Measurements from ENCODE around the gene PIP5KL1. TPM values are rescaled to one million over a fixed set of nuclear protein-coding genes. Genes with fewer than 3 reads are reported as not detected.

Gene PIP5KL1
- total RNA-seq, 3 donors from 2014 or later: 0.58 to 1.9 (median 1.1) TPM

DNA sequence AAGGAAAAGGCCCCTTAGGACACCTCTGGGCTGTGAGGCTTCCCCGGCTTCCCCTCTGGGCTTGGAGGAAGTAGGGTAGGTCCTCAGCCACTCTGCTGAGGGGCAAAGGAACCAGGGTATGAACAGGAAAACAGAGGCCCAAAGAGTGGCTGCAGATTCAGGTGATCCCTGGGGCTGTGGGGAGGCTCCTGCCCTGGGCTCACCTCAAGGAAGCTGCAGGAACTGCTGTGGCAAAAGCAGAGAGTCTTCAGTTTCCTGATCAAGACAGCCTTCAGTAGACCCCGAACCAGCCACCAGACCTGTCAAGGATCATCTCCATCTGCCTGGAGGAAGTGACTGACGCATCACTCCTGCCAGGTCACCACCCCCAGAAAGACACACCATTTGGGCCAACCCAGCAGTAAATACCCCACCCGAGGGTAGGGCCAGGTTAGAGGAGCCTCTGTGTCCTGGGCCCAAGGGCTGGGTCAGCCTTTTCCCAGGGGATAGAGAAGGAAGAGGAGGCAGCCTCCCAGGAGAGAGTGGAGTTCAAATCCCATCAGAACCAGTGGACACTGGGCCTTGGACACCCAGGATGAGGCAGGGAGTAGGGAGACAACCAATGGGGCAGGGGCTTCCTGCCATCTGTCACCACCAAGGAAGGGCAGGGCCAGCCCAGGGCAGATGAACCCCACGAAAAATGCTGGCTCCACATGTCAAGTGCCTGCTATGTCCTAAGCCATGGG lies 25.4 kb downstream of the PIP5KL1 start:
- DNase-seq (peak; percentile 80 to 86 (median 84)), ATAC-seq (peak; percentile 80)
- Histone ChIP-seq H3K36me3 (ENCODE audit: low read depth) (no peaks in the 10 kb centered on the region), H3K4me1 (ENCODE audit: low read depth) (peaks cover 64% of the 10 kb centered on the region), H3K4me3 (no peak overlapping the region), H3K9me3 (no peaks in the 10 kb centered on the region)
- TF ChIP-seq, protein P1, sequence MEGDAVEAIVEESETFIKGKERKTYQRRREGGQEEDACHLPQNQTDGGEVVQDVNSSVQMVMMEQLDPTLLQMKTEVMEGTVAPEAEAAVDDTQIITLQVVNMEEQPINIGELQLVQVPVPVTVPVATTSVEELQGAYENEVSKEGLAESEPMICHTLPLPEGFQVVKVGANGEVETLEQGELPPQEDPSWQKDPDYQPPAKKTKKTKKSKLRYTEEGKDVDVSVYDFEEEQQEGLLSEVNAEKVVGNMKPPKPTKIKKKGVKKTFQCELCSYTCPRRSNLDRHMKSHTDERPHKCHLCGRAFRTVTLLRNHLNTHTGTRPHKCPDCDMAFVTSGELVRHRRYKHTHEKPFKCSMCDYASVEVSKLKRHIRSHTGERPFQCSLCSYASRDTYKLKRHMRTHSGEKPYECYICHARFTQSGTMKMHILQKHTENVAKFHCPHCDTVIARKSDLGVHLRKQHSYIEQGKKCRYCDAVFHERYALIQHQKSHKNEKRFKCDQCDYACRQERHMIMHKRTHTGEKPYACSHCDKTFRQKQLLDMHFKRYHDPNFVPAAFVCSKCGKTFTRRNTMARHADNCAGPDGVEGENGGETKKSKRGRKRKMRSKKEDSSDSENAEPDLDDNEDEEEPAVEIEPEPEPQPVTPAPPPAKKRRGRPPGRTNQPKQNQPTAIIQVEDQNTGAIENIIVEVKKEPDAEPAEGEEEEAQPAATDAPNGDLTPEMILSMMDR (IDR thresholded peaks at IDR 0.05): no peak
- intact Hi-C loops (cut with DNase I, micrococcal nuclease): no loop called here

DNA sequence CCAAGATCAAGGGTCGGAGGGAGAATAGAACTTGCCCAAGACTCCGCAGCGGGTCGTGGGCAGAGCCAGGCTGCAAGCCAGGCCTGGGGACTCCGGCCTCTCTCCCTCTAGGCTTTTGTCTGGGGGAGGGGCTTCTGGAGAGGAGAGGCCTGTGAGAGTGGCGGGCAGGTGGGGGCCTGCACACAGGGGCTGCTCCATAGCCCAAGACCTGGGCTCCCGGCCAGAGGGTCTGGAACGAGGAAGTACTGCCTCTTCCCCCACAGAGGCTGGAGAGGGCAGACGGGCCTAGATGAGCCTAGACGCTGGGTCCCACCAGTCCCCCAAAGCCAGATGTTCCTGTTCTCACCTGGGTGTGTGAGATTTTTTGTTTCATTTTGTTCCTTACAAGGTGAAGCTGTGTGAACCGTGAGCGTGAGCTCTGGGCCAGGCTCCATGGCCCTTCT lies 26.0 kb downstream of the PIP5KL1 start:
- Histone ChIP-seq H3K4me1 (ENCODE audit: low read depth) (peaks cover 69% of the 10 kb centered on the region), H3K9me3 (no peaks in the 10 kb centered on the region), H3K36me3 (ENCODE audit: low read depth) (no peaks in the 10 kb centered on the region), H3K4me3 (no peak overlapping the region)
- ATAC-seq: peak; percentile 3
- TF ChIP-seq, protein P1 (IDR thresholded peaks at IDR 0.05): no peak
- DNase-seq: peak in 1 of 3 donors; percentile 66
- intact Hi-C loops (cut with DNase I, micrococcal nuclease): no loop called here

DNA sequence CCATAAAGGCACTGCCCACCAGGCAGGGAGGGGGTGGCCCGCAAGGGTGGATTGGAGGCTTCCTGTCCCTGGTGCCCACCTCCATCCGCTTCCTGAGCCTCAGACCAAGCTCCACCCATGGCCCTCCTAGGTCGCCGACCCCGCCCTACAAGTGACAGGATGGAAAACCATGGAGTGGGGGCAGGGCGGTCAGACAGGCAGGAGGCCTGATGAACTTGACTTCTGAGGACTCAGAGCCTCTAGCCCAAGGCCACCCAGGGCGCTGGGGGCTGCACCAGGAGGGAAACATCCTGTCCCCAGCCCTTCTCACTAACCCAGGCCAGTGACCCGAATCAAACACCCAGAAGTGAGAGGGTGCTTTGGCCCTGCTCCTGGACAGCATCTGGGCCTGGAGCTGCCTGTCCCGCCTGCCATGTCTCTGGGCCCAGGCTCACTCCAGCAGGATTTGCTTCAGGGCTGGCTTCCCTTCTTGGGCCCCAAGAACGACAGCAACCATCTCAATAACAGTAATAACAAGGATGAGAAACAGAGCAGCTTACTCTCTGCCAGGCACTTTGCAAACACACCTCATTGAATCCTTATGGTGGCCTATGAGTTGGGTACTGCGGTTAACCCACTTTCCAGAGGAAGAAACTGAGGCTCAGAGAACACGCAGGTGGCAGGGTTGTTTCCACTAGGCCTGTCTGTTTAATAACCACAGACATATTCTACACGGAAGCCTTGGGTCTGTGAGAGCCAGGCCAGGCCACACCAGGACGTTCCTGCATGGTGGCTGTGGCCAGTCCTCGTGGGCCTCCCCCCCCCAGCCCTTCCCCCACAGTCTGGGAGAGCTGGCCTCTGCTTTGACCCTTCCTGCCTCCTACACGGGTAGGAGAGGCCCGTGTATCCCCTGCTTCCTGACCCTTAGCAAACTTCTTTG lies 26.8 kb downstream of the PIP5KL1 start:
- intact Hi-C loops (cut with DNase I, micrococcal nuclease): no loop called here
- DNase-seq (peak; percentile 94 to 96 (median 96)), ATAC-seq (peak; percentile 72)
- H3K4me3 ChIP-seq: no peak overlapping the region
- TF ChIP-seq, protein P1 (IDR thresholded peaks at IDR 0.05): no peak
- peaks cover 72% of the 10 kb centered on the region for H3K4me1 ChIP-seq (ENCODE audit: low read depth)
- H3K36me3 ChIP-seq (ENCODE audit: low read depth): no peaks in the 10 kb centered on the region
- H3K9me3 ChIP-seq: no peaks in the 10 kb centered on the region

DNA sequence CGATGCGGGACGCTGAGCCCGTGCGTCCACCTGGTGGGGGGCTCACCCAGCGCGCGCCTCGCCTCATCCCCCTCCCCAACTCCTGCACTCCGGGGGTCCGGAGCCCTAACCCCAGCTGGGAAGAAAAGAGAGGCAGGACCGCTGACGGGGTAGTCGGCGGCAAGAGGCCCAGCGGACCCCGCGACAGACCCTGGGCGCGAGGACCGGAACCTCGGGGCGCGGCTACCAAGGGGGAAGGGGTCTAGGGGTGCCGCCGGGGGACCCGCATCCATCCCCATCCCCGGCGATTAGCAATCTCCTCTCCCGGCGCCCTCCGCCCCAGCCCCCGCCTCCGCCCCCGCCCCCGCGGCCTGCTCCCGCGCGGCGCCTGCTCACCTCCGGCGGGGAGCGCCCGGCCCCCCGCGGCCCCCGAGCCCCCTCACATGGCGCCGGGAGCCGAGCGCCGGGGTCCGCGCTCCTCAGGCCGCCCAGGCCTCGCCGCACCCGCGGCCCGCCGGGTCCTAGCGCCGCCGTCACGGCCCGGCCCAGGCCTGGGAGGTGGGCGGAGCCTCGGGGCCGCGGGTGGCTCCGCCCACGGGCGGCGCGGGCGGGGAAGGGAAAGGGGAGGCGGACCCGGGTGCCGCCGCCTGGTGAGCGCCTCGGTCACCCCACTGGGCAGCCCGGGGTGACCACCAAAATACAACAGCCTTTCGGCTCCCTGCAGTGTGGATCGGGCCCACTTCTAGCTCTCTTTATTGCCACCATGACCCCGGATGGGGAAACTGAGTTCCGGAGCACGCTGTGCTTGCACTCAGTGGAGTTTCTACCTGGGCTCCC lies 31.2 kb downstream of the PIP5KL1 start, which contains the start of gene ST6GALNAC6:
TSS of gene ST6GALNAC6 (minus strand) at position 476 of the 816 bp plus-strand sequence. CDS start 1,622 bp downstream, outside the sequence.
- DNase-seq: peak; percentile 78 to 87 (median 79)
- TF ChIP-seq, protein P1 (IDR thresholded peaks at IDR 0.05): no peak
- Histone ChIP-seq H3K36me3 (ENCODE audit: low read depth) (peaks cover 8% of the 10 kb centered on the region), H3K4me3 (peak within 1 kb of the TSS; percentile 75), H3K9me3 (no peaks in the 10 kb centered on the region), H3K4me1 (ENCODE audit: low read depth) (peaks cover 52% of the 10 kb centered on the region)
- intact Hi-C loops (cut with DNase I, micrococcal nuclease): no loop called here
- ATAC-seq: peak; percentile 77

Measured in mucosa of descending colon (tissue), 3 donors.